HepG2 (cell line): ENCODE measurements around the gene SLC45A2. TPM values are rescaled to one million over a fixed set of nuclear protein-coding genes. Genes with fewer than 3 reads are reported as not detected.

Source experiments
- ATAC-seq: fragments of 200-7000 bp; cut with Tn5 transposase; 3 replicates; pipeline ENCODE4 v1.9.1; 2020; ENCODE audit warnings: mild to moderate bottlenecking, moderate library complexity
- BruUV-seq: library from RNA; stranded (reverse); fragments of 400-500 nt; replicated peaks from 2 replicates; lab custom pipeline; 2021; lab: Mats Ljungman, UMichigan
- CTCF ChIA-PET: fragments of 300-600 bp; formaldehyde crosslinking; extraction: SDS; loops from one replicate; lab custom pipeline; 2021; ENCODE audit warnings: low total read pairs, inconsistent platforms, low intra/inter-chr PET ratio; lab: Yijun Ruan, JAX
- POLR2A ChIA-PET: fragments of 350-600 bp; sonication (Branson Sonifier 250); formaldehyde crosslinking; loops from one replicate; lab custom pipeline; 2020; ENCODE audit warnings: antibody characterized with exemption, inconsistent platforms; lab: Yijun Ruan, JAX
- DNase-seq: peaks from one replicate; pipeline ENCODE4 v3.0.0-alpha.2; 2015; ENCODE audit warnings: low spot score
- FAIRE-seq: peaks from 3 replicates; lab custom pipeline; 2011; peaks lifted over from hg19 to GRCh38; lab: Jason Lieb, UNC
- H2AFZ ChIP-seq: one replicate; pipeline ENCODE4 v1.6.1; 2011; ENCODE audit warnings: low read length, inconsistent platforms
- H3K27ac ChIP-seq: fragments of 300-600 bp; 3 replicates; pipeline ENCODE4 v1.8.0; 2011; ENCODE audit warnings: mixed run types, mild to moderate bottlenecking, mixed read lengths, low read length, inconsistent platforms; ENCODE audit not compliant: insufficient read depth; ENCODE audit errors: extremely low read length
- H3K27me3 ChIP-seq, 2 experiments: fragments of 200-600 bp in 1 of 2; 2 replicates in 1 of 2; 3 replicates in 1 of 2; pipeline versions ENCODE4 v1.6.0 to v1.8.0; 2011; ENCODE audit warnings: low read length in 2 of 2, mild to moderate bottlenecking in 2 of 2, moderate library complexity in 2 of 2, inconsistent platforms in 1 of 2; ENCODE audit not compliant: insufficient read depth in 2 of 2, control insufficient read depth in 1 of 2
- H3K36me3 ChIP-seq, 2 experiments: fragments of 200-600 bp in 1 of 2; replicated peaks in 1 of 2; 2 replicates in 1 of 2; 3 replicates in 1 of 2; pipeline versions ENCODE4 v1.5.1 to v1.8.0; 2011; ENCODE audit warnings: low read length in 2 of 2, inconsistent platforms in 1 of 2; ENCODE audit not compliant: insufficient read depth in 2 of 2, control insufficient read depth in 1 of 2
- H3K4me1 ChIP-seq: 2 replicates; pipeline ENCODE4 v1.5.1; 2012; ENCODE audit warnings: low read length, inconsistent platforms; ENCODE audit not compliant: insufficient read depth
- H3K4me2 ChIP-seq: 2 replicates; pipeline ENCODE4 v1.6.0; 2011; ENCODE audit warnings: low read depth, low read length, inconsistent platforms
- H3K4me3 ChIP-seq, 3 experiments: fragments of 200-600 bp in 1 of 3; sonication (generic), shearing (Covaris generic) in 1 of 3; replicated peaks in 1 of 3; 2 replicates each; pipeline ENCODE4 v1.5.1; 2011 to 2016; ENCODE audit warnings: low read length in 3 of 3, inconsistent platforms in 2 of 3, low read depth in 2 of 3, mild to moderate bottlenecking in 2 of 3, control low read depth in 1 of 3, mixed read lengths in 1 of 3; ENCODE audit not compliant: insufficient read depth in 1 of 3
- H3K79me2 ChIP-seq: one replicate; pipeline ENCODE4 v1.6.1; 2011; ENCODE audit warnings: low read length, inconsistent platforms; ENCODE audit not compliant: insufficient read depth
- H3K9ac ChIP-seq: 2 replicates; pipeline ENCODE4 v1.6.0; 2011; ENCODE audit warnings: mild to moderate bottlenecking, low read depth, low read length, inconsistent platforms; ENCODE audit not compliant: insufficient read depth
- H3K9me3 ChIP-seq: 2 replicates; pipeline ENCODE4 v1.5.1; 2012; ENCODE audit warnings: mild to moderate bottlenecking, low read length
- H4K20me1 ChIP-seq: 2 replicates; pipeline ENCODE4 v1.6.0; 2011; ENCODE audit warnings: inconsistent platforms, mild to moderate bottlenecking, low read length, moderate library complexity; ENCODE audit not compliant: insufficient read depth
- BCL3 ChIP-seq: sonication (generic); formaldehyde crosslinking; IDR thresholded peaks from 2 replicates; pipeline ENCODE4 v1.5.1; 2020; ENCODE audit warnings: mild to moderate bottlenecking, missing genetic modification reagents, moderate library complexity
- ETS1 ChIP-seq: sonication (generic); formaldehyde crosslinking; IDR thresholded peaks from 2 replicates; pipeline ENCODE4 v1.4.0; 2020; ENCODE audit warnings: missing genetic modification reagents
- EZH2 ChIP-seq: conservative IDR thresholded peaks from 2 replicates; pipeline ENCODE4 v1.6.1; 2012; ENCODE audit warnings: mild to moderate bottlenecking, low read depth, low read length, moderate library complexity
- GFI1 ChIP-seq: sonication (generic); formaldehyde crosslinking; IDR thresholded peaks from 2 replicates; pipeline ENCODE4 v1.5.0; 2020; ENCODE audit warnings: missing genetic modification reagents, mild to moderate bottlenecking, borderline replicate concordance
- NFE2L1 ChIP-seq: sonication (generic); formaldehyde crosslinking; IDR thresholded peaks from 2 replicates; pipeline ENCODE4 v1.4.0; 2020; ENCODE audit warnings: missing genetic modification reagents, mild to moderate bottlenecking, borderline replicate concordance
- SAFB2 ChIP-seq: sonication (generic); formaldehyde crosslinking; IDR thresholded peaks from 2 replicates; pipeline ENCODE4 v1.5.1; 2020; ENCODE audit warnings: missing genetic modification reagents, low read depth, mild to moderate bottlenecking, borderline replicate concordance
- SMARCC2 ChIP-seq: fragments of 450-650 bp; IDR thresholded peaks from 2 replicates; pipeline ENCODE4 v1.6.1; 2017; ENCODE audit warnings: antibody characterized with exemption, mild to moderate bottlenecking
- TRIM24 ChIP-seq: sonication (generic); formaldehyde crosslinking; IDR thresholded peaks from 2 replicates; pipeline ENCODE4 v1.8.0; 2022; ENCODE audit warnings: mild to moderate bottlenecking, missing genetic modification reagents
- U2AF2 ChIP-seq: fragments of 200-400 bp; formaldehyde crosslinking; IDR thresholded peaks from 2 replicates; pipeline ENCODE4 v1.6.1; 2017; ENCODE audit warnings: low read depth, mild to moderate bottlenecking, low read length
- YEATS2 ChIP-seq: sonication (generic); formaldehyde crosslinking; IDR thresholded peaks from 2 replicates; pipeline ENCODE4 v1.4.0; 2020; ENCODE audit warnings: missing genetic modification reagents, borderline replicate concordance
- ZNF704 ChIP-seq: sonication (generic); formaldehyde crosslinking; IDR thresholded peaks from 2 replicates; pipeline ENCODE4 v1.8.1; 2023; ENCODE audit warnings: mild to moderate bottlenecking, inconsistent platforms, moderate library complexity, missing genetic modification reagents, borderline replicate concordance
- ZNF788 ChIP-seq: sonication (generic); formaldehyde crosslinking; IDR thresholded peaks from 2 replicates; pipeline ENCODE4 v1.5.0; 2020; ENCODE audit warnings: mild to moderate bottlenecking, missing genetic modification reagents, borderline replicate concordance
- WGBS: methylation state at CpG from one replicate; pipeline ENCODE4 v1.1.6; 2017; ENCODE audit warnings: low lambda C conversion rate; 5-methylcytosine and 5-hydroxymethylcytosine counted together
- in situ Hi-C: cut with HindIII; loops from 2 replicates; pipeline ENCODE4 v1.10.0; 2017; ENCODE audit warnings: low pct_unique_long_range_greater_than_20kb; ENCODE audit not compliant: extremely low pct_ligation_motif_present
- intact Hi-C: fragments of 100-400 bp; cut with micrococcal nuclease; formaldehyde crosslinking; loops from one replicate; pipeline ENCODE4 v1.10.0; 2022; ENCODE audit not compliant: unreplicated experiment
- polyA plus RNA-seq, 8 experiments: library from polyadenylated mRNA; depleted of rRNA in 3 of 8; stranded (reverse) in 7 of 8; unstranded in 1 of 8; fragments of >200 nt; fragmentation: Illumina TruSeq in 4 of 8; extraction: Trizol in 4 of 8; gene quantifications; 2 replicates each; pipeline versions ENCODE4 v1.2.1 to v1.2.3, GENCODE V29; 2011 to 2016; ENCODE audit warnings: low read depth in 4 of 8, missing spikeins in 1 of 8, mixed read lengths in 1 of 8; ENCODE audit not compliant: insufficient read depth in 1 of 8
- total RNA-seq, 5 experiments: library from RNA; depleted of rRNA; stranded (reverse); fragments of >200 nt; fragmentation: Illumina TruSeq; extraction: Trizol; gene quantifications; 2 replicates each; pipeline ENCODE4 v1.2.3, GENCODE V29; 2016; ENCODE audit warnings: low read depth in 1 of 5

The SLC45A2 gene
- total and polyA plus RNA-seq, 2 of the 13 experiments (the other 11 are each of a cell fraction or from before 2014, with no cell fraction given), result 0.22 to 0.24 TPM

DNA sequence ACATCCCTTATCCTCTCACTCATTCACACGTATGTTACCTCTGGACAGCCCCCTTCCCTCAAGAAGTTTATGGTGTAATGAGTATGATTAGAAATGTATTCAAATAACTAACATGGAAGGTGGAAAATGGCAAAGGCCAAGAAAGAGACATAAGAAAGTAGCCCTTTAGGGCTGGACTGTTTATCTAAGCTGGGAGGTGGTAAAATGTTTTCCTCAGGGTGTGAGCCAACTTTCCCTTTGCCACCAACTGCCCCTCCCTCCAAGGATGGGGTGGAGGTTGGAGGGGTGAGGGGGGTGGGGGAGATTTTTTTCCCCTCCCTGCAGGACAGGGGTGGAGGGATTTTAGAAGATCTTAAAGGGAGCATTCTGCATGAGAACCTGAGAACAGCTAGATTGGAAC, 8.2 kb downstream of the SLC45A2 start:
- no peaks in the 10 kb centered on the region for H3K9me3 ChIP-seq
- no peak overlapping the region for H3K27ac ChIP-seq
- no peaks in the 10 kb centered on the region; a peak in 1 of 5 replicates for H3K27me3 ChIP-seq
- CTCF ChIA-PET, result no interaction called here
- TF ChIP-seq NFE2L1 (no peak), U2AF2 (no peak), GFI1 (CRISPR knock-in tag) (no peak), ZNF704 (CRISPR knock-in tag) (no peak), TRIM24 (CRISPR knock-in tag) (no peak), ZNF788 (no peak), EZH2 (no peak), SMARCC2 (no peak), SAFB2 (CRISPR knock-in tag) (no peak), ETS1 (CRISPR knock-in tag) (no peak), YEATS2 (CRISPR knock-in tag) (no peak), BCL3 (CRISPR knock-in tag) (no peak)
- intact Hi-C loops, result no loop called here
- no peak overlapping the region for H3K4me3 ChIP-seq
- ATAC-seq (no peak), FAIRE-seq (no peak), DNase-seq (no peak)
- no peaks in the 10 kb centered on the region for H4K20me1 ChIP-seq
- H3K4me1 ChIP-seq, result no peaks in the 10 kb centered on the region; the same call in 1 of the 2 replicates
- no TSS peak for BruUV-seq
- WGBS, result 48% methylated on average over 1 of the region's 1 CpG
- POLR2A ChIA-PET, result no interaction called here
- H3K36me3 ChIP-seq, result no peaks in the 10 kb centered on the region
- H3K4me2 ChIP-seq, result no peak overlapping the region
- no peak overlapping the region for H3K9ac ChIP-seq
- no peaks in the 10 kb centered on the region for H3K79me2 ChIP-seq
- no peak overlapping the region for H2AFZ ChIP-seq
- in situ Hi-C loops, result loop anchor here (25.0 kb wide), 1 partner anchor 486 kb away; no protein-coding TSS in a partner anchor
